SU-DHL-6 (cell line): ENCODE measurements around the gene UNC13C.

Experiments
- CTCF ChIP-seq: fragments of 200-600 bp; sonication (generic); IDR thresholded peaks from one replicate; pipeline ENCODE4 v1.5.1; 2017; ENCODE audit warnings: antibody characterized with exemption, mild to moderate bottlenecking, low read length, moderate library complexity; ENCODE audit not compliant: insufficient read depth, poor library complexity, severe bottlenecking
- EZH2phosphoT487 ChIP-seq: fragments of 200-600 bp; sonication (generic), shearing (Covaris generic); conservative IDR thresholded peaks from 2 replicates; pipeline ENCODE4 v1.6.1; 2018; ENCODE audit warnings: mild to moderate bottlenecking, antibody characterized with exemption, low read length, moderate library complexity, mixed read lengths

DNA sequence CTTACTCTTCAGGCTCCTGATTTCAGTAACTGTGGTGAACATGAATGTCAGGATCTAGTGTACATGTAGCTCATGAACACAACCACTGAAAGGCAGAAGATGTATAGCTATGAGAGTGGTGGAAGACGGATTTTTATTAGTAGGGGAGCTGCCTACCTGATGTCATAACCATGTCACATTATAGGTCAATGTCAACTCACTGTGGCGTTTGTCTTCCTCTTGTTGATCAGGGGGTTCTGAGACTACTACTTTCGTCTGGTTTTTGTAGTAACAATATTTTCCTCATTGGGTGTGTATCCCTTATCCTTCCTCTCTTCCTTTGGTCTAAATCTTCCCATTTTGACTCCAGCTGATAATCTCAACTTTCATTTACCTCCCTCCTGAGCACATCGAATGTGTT is 7.3 kb downstream of the UNC13C start:
- no peak for TF ChIP-seq CTCF
- no peak for TF ChIP-seq EZH2phosphoT487
